HepG2 (cell line): ENCODE data around the gene NUAK1. TPM values are rescaled to one million over a fixed set of nuclear protein-coding genes. Genes with fewer than 3 reads are reported as not detected.
A peak's percentile ranks its signal among the peaks of the same experiment; 100 is the strongest.

ENCODE experiments used
- ASH2L ChIP-seq: fragments of 300-600, 200-600 bp; sonication (generic); IDR thresholded peaks from 2 replicates; pipeline ENCODE4 v1.7.0; 2017; ENCODE audit warnings: low read depth, mild to moderate bottlenecking, moderate library complexity, mixed read lengths, low read length; ENCODE audit not compliant: insufficient read length
- ATF2 ChIP-seq: sonication (generic); formaldehyde crosslinking; IDR thresholded peaks from 2 replicates; pipeline ENCODE4 v1.4.0; 2020; ENCODE audit warnings: missing genetic modification reagents
- DMTF1 ChIP-seq: sonication (generic); formaldehyde crosslinking; IDR thresholded peaks from 2 replicates; pipeline ENCODE4 v1.4.0; 2020; ENCODE audit warnings: mild to moderate bottlenecking, missing genetic modification reagents
- HDAC2 ChIP-seq: sonication (generic); formaldehyde crosslinking; IDR thresholded peaks from 2 replicates; pipeline ENCODE4 v1.4.0; 2020; ENCODE audit warnings: missing genetic modification reagents
- KAT8 ChIP-seq: IDR thresholded peaks from 2 replicates; pipeline ENCODE4 v1.6.1; 2016; ENCODE audit warnings: missing genetic modification reagents, missing compliant biosample characterization
- PHF21A ChIP-seq: sonication (generic); formaldehyde crosslinking; IDR thresholded peaks from 2 replicates; pipeline ENCODE4 v1.5.0; 2020; ENCODE audit warnings: mild to moderate bottlenecking, missing genetic modification reagents
- RXRB ChIP-seq: IDR thresholded peaks from 2 replicates; pipeline ENCODE4 v1.6.1; 2016; ENCODE audit warnings: borderline replicate concordance, missing genetic modification reagents, missing compliant biosample characterization
- SOX13 ChIP-seq, 3 experiments: fragments of 450-650 bp in 1 of 3; sonication (generic) in 1 of 3; formaldehyde crosslinking in 1 of 3; IDR thresholded peaks in 2 of 3; conservative IDR thresholded peaks in 1 of 3; 2 replicates each; pipeline versions ENCODE4 v1.5.0 to v1.6.1; 2016 to 2020; ENCODE audit warnings: antibody characterized with exemption in 1 of 3, mild to moderate bottlenecking in 1 of 3, missing compliant biosample characterization in 1 of 3, missing genetic modification reagents in 1 of 3, moderate library complexity in 1 of 3
- TGIF2 ChIP-seq: IDR thresholded peaks from 2 replicates; pipeline ENCODE4 v1.6.1; 2016; ENCODE audit warnings: control low read depth, missing compliant biosample characterization
- ZBTB10 ChIP-seq: sonication (generic); formaldehyde crosslinking; IDR thresholded peaks from 2 replicates; pipeline ENCODE4 v1.4.0; 2020; ENCODE audit warnings: missing genetic modification reagents, borderline replicate concordance
- ZC3H4 ChIP-seq: sonication (generic); formaldehyde crosslinking; IDR thresholded peaks from 2 replicates; pipeline ENCODE4 v1.4.0; 2020; ENCODE audit warnings: missing genetic modification reagents, borderline replicate concordance
- ZMAT3 ChIP-seq: sonication (generic); formaldehyde crosslinking; conservative IDR thresholded peaks from 2 replicates; pipeline ENCODE4 v1.7.0; 2021; ENCODE audit warnings: missing genetic modification reagents
- ZNF124 ChIP-seq: sonication (generic); formaldehyde crosslinking; IDR thresholded peaks from 2 replicates; pipeline ENCODE4 v1.4.0; 2020; ENCODE audit warnings: missing genetic modification reagents
- ZNF672 ChIP-seq: sonication (generic); formaldehyde crosslinking; IDR thresholded peaks from 2 replicates; pipeline ENCODE4 v1.8.1; 2022; ENCODE audit warnings: missing genetic modification reagents
- ZSCAN9 ChIP-seq: IDR thresholded peaks from 2 replicates; pipeline ENCODE4 v1.6.1; 2016; ENCODE audit warnings: borderline replicate concordance
- polyA plus RNA-seq, 8 experiments: library from polyadenylated mRNA; depleted of rRNA in 3 of 8; stranded (reverse) in 7 of 8; unstranded in 1 of 8; fragments of >200 nt; fragmentation: Illumina TruSeq in 4 of 8; extraction: Trizol in 4 of 8; gene quantifications; 2 replicates each; pipeline versions ENCODE4 v1.2.1 to v1.2.3, GENCODE V29; 2011 to 2016; ENCODE audit warnings: low read depth in 4 of 8, missing spikeins in 1 of 8, mixed read lengths in 1 of 8; ENCODE audit not compliant: insufficient read depth in 1 of 8
- total RNA-seq, 5 experiments: library from RNA; depleted of rRNA; stranded (reverse); fragments of >200 nt; fragmentation: Illumina TruSeq; extraction: Trizol; gene quantifications; 2 replicates each; pipeline ENCODE4 v1.2.3, GENCODE V29; 2016; ENCODE audit warnings: low read depth in 1 of 5
- TF ChIP-seq, protein P1 (sequence below): sonication (generic); formaldehyde crosslinking; IDR thresholded peaks from 2 replicates; pipeline ENCODE4 v1.4.0; 2020; ENCODE audit warnings: mild to moderate bottlenecking, missing genetic modification reagents

NUAK1 gene
- total and polyA plus RNA-seq, 2 of the 13 experiments (the other 11 are each of a cell fraction or from before 2014, with no cell fraction given), result 1.7 to 1.9 TPM

GRCh38 chr12:106120519-106121105, 18.1 kb downstream of the NUAK1 start (continued):
- no peak for TF ChIP-seq SOX13 (IDR thresholded peaks at IDR 0.05)
- TF ChIP-seq SOX13 (CRISPR knock-in tag; conservative IDR thresholded peaks at IDR 0.05 in 1 of 2, IDR thresholded peaks at IDR 0.05 in 1 of 2), result peak in 1 of 2 experiments; percentile 84; a peak in 2 of 4 replicates
- peak; percentile 56 for TF ChIP-seq ASH2L
- no peak for TF ChIP-seq ZC3H4 (CRISPR knock-in tag)
- TF ChIP-seq ATF2 (CRISPR knock-in tag), result peak; percentile 88
- peak; percentile 91 for TF ChIP-seq RXRB
- TF ChIP-seq KAT8 (CRISPR knock-in tag), result peak; percentile 59
- peak; percentile 94 for TF ChIP-seq HDAC2
- TF ChIP-seq ZBTB10 (CRISPR knock-in tag), result peak; percentile 81; the same call in 1 of the 2 replicates
- TF ChIP-seq ZMAT3 (CRISPR knock-in tag), result 0 out of 2 replicates have a peak, but pooled peaks have one; percentile 50
- TF ChIP-seq ZNF672, result no peak
- peak; percentile 44; the same call in 1 of the 2 replicates for TF ChIP-seq ZSCAN9
- TF ChIP-seq, protein P1, sequence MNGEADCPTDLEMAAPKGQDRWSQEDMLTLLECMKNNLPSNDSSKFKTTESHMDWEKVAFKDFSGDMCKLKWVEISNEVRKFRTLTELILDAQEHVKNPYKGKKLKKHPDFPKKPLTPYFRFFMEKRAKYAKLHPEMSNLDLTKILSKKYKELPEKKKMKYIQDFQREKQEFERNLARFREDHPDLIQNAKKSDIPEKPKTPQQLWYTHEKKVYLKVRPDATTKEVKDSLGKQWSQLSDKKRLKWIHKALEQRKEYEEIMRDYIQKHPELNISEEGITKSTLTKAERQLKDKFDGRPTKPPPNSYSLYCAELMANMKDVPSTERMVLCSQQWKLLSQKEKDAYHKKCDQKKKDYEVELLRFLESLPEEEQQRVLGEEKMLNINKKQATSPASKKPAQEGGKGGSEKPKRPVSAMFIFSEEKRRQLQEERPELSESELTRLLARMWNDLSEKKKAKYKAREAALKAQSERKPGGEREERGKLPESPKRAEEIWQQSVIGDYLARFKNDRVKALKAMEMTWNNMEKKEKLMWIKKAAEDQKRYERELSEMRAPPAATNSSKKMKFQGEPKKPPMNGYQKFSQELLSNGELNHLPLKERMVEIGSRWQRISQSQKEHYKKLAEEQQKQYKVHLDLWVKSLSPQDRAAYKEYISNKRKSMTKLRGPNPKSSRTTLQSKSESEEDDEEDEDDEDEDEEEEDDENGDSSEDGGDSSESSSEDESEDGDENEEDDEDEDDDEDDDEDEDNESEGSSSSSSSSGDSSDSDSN (CRISPR knock-in tag), result peak; percentile 53
- TF ChIP-seq PHF21A (CRISPR knock-in tag), result peak; percentile 91
- peak; percentile 51; the same call in 1 of the 2 replicates for TF ChIP-seq TGIF2
- TF ChIP-seq DMTF1, result no peak
- peak; percentile 76; the same call in 1 of the 2 replicates for TF ChIP-seq ZNF124
